ENCODE data around the gene CDHR1.

DNA sequence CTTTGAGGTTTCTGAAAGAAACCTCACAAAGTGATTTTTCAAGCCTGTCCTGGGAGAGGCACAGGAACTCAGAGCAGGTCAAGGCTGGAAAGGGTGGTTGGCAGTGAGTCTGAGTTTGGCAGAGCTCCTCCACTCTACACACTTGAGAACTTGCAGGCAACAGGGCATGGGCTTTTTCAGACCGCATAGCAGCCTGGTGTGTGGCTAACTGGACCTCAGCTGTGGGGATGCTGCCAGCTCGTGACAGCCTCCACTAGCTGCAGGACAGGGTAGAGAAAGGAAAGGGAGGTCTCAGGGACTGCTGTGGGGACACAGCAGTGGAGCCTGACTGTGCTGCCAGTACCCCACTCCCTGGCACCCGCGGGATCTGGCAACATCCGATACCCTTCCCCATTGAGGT is 2.6 kb downstream of the CDHR1 start:
- TF ChIP-seq POLR2AphosphoS5 (IDR thresholded peaks at IDR 0.05; ENCODE audit: low read depth, low read length) (no peak), SIN3A (IDR thresholded peaks at IDR 0.05; ENCODE audit: borderline replicate concordance, insufficient read depth, low read length) (no peak), REST (IDR thresholded peaks at IDR 0.05; ENCODE audit: insufficient read depth in 1 of 2, low read depth in 2 of 2, low read length in 2 of 2) (no peak), FOXP2 (optimal IDR thresholded peaks at IDR 0.05; ENCODE audit: borderline replicate concordance, extremely low read depth, extremely low read length, insufficient read depth) (no peak), TAF1 (IDR thresholded peaks at IDR 0.05; ENCODE audit: borderline replicate concordance, insufficient read depth, low read length) (no peak)

Measured in PFSK-1 (cell line).